HepG2 (cell line): ENCODE measurements around the gene PAXIP1. TPM values are rescaled to one million over a fixed set of nuclear protein-coding genes. Genes with fewer than 3 reads are reported as not detected.

Experiments used
- ATAC-seq: fragments of 200-7000 bp; cut with Tn5 transposase; 3 replicates; pipeline ENCODE4 v1.9.1; 2020; ENCODE audit warnings: mild to moderate bottlenecking, moderate library complexity
- BruUV-seq: library from RNA; stranded (reverse); fragments of 400-500 nt; replicated peaks from 2 replicates; lab custom pipeline; 2021; lab: Mats Ljungman, UMichigan
- CTCF ChIA-PET: fragments of 300-600 bp; formaldehyde crosslinking; extraction: SDS; loops from one replicate; lab custom pipeline; 2021; ENCODE audit warnings: low total read pairs, inconsistent platforms, low intra/inter-chr PET ratio; lab: Yijun Ruan, JAX
- POLR2A ChIA-PET: fragments of 350-600 bp; sonication (Branson Sonifier 250); formaldehyde crosslinking; loops from one replicate; lab custom pipeline; 2020; ENCODE audit warnings: antibody characterized with exemption, inconsistent platforms; lab: Yijun Ruan, JAX
- DNase-seq: peaks from one replicate; pipeline ENCODE4 v3.0.0-alpha.2; 2015; ENCODE audit warnings: low spot score
- FAIRE-seq: peaks from 3 replicates; lab custom pipeline; 2011; peaks lifted over from hg19 to GRCh38; lab: Jason Lieb, UNC
- H2AFZ ChIP-seq: one replicate; pipeline ENCODE4 v1.6.1; 2011; ENCODE audit warnings: low read length, inconsistent platforms
- H3K27ac ChIP-seq: fragments of 300-600 bp; 3 replicates; pipeline ENCODE4 v1.8.0; 2011; ENCODE audit warnings: mixed run types, mild to moderate bottlenecking, mixed read lengths, low read length, inconsistent platforms; ENCODE audit not compliant: insufficient read depth; ENCODE audit errors: extremely low read length
- H3K27me3 ChIP-seq, 2 experiments: fragments of 200-600 bp in 1 of 2; 2 replicates in 1 of 2; 3 replicates in 1 of 2; pipeline versions ENCODE4 v1.6.0 to v1.8.0; 2011; ENCODE audit warnings: low read length in 2 of 2, mild to moderate bottlenecking in 2 of 2, moderate library complexity in 2 of 2, inconsistent platforms in 1 of 2; ENCODE audit not compliant: insufficient read depth in 2 of 2, control insufficient read depth in 1 of 2
- H3K36me3 ChIP-seq, 2 experiments: fragments of 200-600 bp in 1 of 2; replicated peaks in 1 of 2; 2 replicates in 1 of 2; 3 replicates in 1 of 2; pipeline versions ENCODE4 v1.5.1 to v1.8.0; 2011; ENCODE audit warnings: low read length in 2 of 2, inconsistent platforms in 1 of 2; ENCODE audit not compliant: insufficient read depth in 2 of 2, control insufficient read depth in 1 of 2
- H3K4me1 ChIP-seq: 2 replicates; pipeline ENCODE4 v1.5.1; 2012; ENCODE audit warnings: low read length, inconsistent platforms; ENCODE audit not compliant: insufficient read depth
- H3K4me2 ChIP-seq: 2 replicates; pipeline ENCODE4 v1.6.0; 2011; ENCODE audit warnings: low read depth, low read length, inconsistent platforms
- H3K4me3 ChIP-seq, 3 experiments: fragments of 200-600 bp in 1 of 3; sonication (generic), shearing (Covaris generic) in 1 of 3; replicated peaks in 1 of 3; 2 replicates each; pipeline ENCODE4 v1.5.1; 2011 to 2016; ENCODE audit warnings: low read length in 3 of 3, inconsistent platforms in 2 of 3, low read depth in 2 of 3, mild to moderate bottlenecking in 2 of 3, control low read depth in 1 of 3, mixed read lengths in 1 of 3; ENCODE audit not compliant: insufficient read depth in 1 of 3
- H3K79me2 ChIP-seq: one replicate; pipeline ENCODE4 v1.6.1; 2011; ENCODE audit warnings: low read length, inconsistent platforms; ENCODE audit not compliant: insufficient read depth
- H3K9ac ChIP-seq: 2 replicates; pipeline ENCODE4 v1.6.0; 2011; ENCODE audit warnings: mild to moderate bottlenecking, low read depth, low read length, inconsistent platforms; ENCODE audit not compliant: insufficient read depth
- H3K9me3 ChIP-seq: 2 replicates; pipeline ENCODE4 v1.5.1; 2012; ENCODE audit warnings: mild to moderate bottlenecking, low read length
- H4K20me1 ChIP-seq: 2 replicates; pipeline ENCODE4 v1.6.0; 2011; ENCODE audit warnings: inconsistent platforms, mild to moderate bottlenecking, low read length, moderate library complexity; ENCODE audit not compliant: insufficient read depth
- ARID4A ChIP-seq: sonication (generic); formaldehyde crosslinking; IDR thresholded peaks from 2 replicates; pipeline ENCODE4 v1.5.0; 2020; ENCODE audit warnings: mild to moderate bottlenecking, missing genetic modification reagents, borderline replicate concordance
- BHLHE40 ChIP-seq: IDR thresholded peaks from 2 replicates; pipeline ENCODE4 v1.6.1; 2011; ENCODE audit warnings: low read length, improper control_type of control experiment
- CREB1 ChIP-seq, 2 experiments: fragments of 450-650 bp in 1 of 2; IDR thresholded peaks; 2 replicates each; pipeline ENCODE4 v1.6.1; 2016 to 2017; ENCODE audit warnings: control low read depth in 1 of 2, mild to moderate bottlenecking in 1 of 2, missing compliant biosample characterization in 1 of 2, missing genetic modification characterization in 1 of 2
- CTCF ChIP-seq: sonication (generic); formaldehyde crosslinking; IDR thresholded peaks from 2 replicates; pipeline ENCODE4 v1.5.0; 2020; ENCODE audit warnings: mild to moderate bottlenecking, missing genetic modification reagents, moderate library complexity
- FOXA1 ChIP-seq, 2 experiments: fragments of 450-650 bp in 1 of 2; sonication (generic) in 1 of 2; formaldehyde crosslinking in 1 of 2; IDR thresholded peaks; 2 replicates each; pipeline versions ENCODE4 v1.4.0 to v1.6.1; 2016 to 2020; ENCODE audit warnings: missing genetic modification reagents in 1 of 2
- KDM5A ChIP-seq: fragments of 200-600 bp; sonication (generic); IDR thresholded peaks from 2 replicates; pipeline ENCODE4 v1.7.0; 2018; ENCODE audit warnings: antibody characterized with exemption, mild to moderate bottlenecking, low read length, borderline replicate concordance
- NAIF1 ChIP-seq: sonication (generic); formaldehyde crosslinking; IDR thresholded peaks from 2 replicates; pipeline ENCODE4 v1.5.0; 2020; ENCODE audit warnings: mild to moderate bottlenecking, missing genetic modification reagents, borderline replicate concordance
- NCOA5 ChIP-seq: sonication (generic); formaldehyde crosslinking; IDR thresholded peaks from 2 replicates; pipeline ENCODE4 v1.4.0; 2020; ENCODE audit warnings: missing genetic modification reagents
- NR2F1 ChIP-seq, 2 experiments: fragments of 450-650 bp in 1 of 2; formaldehyde crosslinking in 1 of 2; IDR thresholded peaks; 2 replicates each; pipeline versions ENCODE4 v1.5.0 to v1.6.1; 2016 to 2020; ENCODE audit warnings: mild to moderate bottlenecking in 1 of 2, missing compliant biosample characterization in 1 of 2, missing genetic modification reagents in 1 of 2, moderate library complexity in 1 of 2
- RBM39 ChIP-seq: fragments of 200-400 bp; formaldehyde crosslinking; IDR thresholded peaks from one replicate; pipeline ENCODE4 v1.6.1; 2018; ENCODE audit warnings: antibody characterized with exemption, mild to moderate bottlenecking, low read depth, low read length; ENCODE audit not compliant: poor library complexity, severe bottlenecking
- SCMH1 ChIP-seq: sonication (generic); formaldehyde crosslinking; IDR thresholded peaks from 2 replicates; pipeline ENCODE4 v1.9.0; 2021; ENCODE audit warnings: missing genetic modification reagents, mild to moderate bottlenecking, borderline replicate concordance
- SMC3 ChIP-seq: IDR thresholded peaks from 2 replicates; pipeline ENCODE4 v1.6.1; 2011; ENCODE audit warnings: low read length, improper control_type of control experiment
- THAP11 ChIP-seq: IDR thresholded peaks from 2 replicates; pipeline ENCODE4 v1.6.1; 2016; ENCODE audit warnings: missing biosample characterization, missing genetic modification reagents
- WIZ ChIP-seq: sonication (generic); formaldehyde crosslinking; IDR thresholded peaks from 2 replicates; pipeline ENCODE4 v1.5.1; 2020; ENCODE audit warnings: mild to moderate bottlenecking, missing genetic modification reagents
- ZNF101 ChIP-seq: sonication (generic); formaldehyde crosslinking; IDR thresholded peaks from 2 replicates; pipeline ENCODE4 v1.4.0; 2020; ENCODE audit warnings: mild to moderate bottlenecking, low read depth, missing genetic modification reagents, borderline replicate concordance
- ZNF160 ChIP-seq: sonication (generic); formaldehyde crosslinking; IDR thresholded peaks from 2 replicates; pipeline ENCODE4 v1.8.0; 2022; ENCODE audit warnings: mild to moderate bottlenecking, inconsistent platforms, missing genetic modification reagents
- WGBS: methylation state at CpG from one replicate; pipeline ENCODE4 v1.1.6; 2017; ENCODE audit warnings: low lambda C conversion rate; 5-methylcytosine and 5-hydroxymethylcytosine counted together
- in situ Hi-C: cut with HindIII; loops from 2 replicates; pipeline ENCODE4 v1.10.0; 2017; ENCODE audit warnings: low pct_unique_long_range_greater_than_20kb; ENCODE audit not compliant: extremely low pct_ligation_motif_present
- intact Hi-C: fragments of 100-400 bp; cut with micrococcal nuclease; formaldehyde crosslinking; loops from one replicate; pipeline ENCODE4 v1.10.0; 2022; ENCODE audit not compliant: unreplicated experiment
- polyA plus RNA-seq, 8 experiments: library from polyadenylated mRNA; depleted of rRNA in 3 of 8; stranded (reverse) in 7 of 8; unstranded in 1 of 8; fragments of >200 nt; fragmentation: Illumina TruSeq in 4 of 8; extraction: Trizol in 4 of 8; gene quantifications; 2 replicates each; pipeline versions ENCODE4 v1.2.1 to v1.2.3, GENCODE V29; 2011 to 2016; ENCODE audit warnings: low read depth in 4 of 8, missing spikeins in 1 of 8, mixed read lengths in 1 of 8; ENCODE audit not compliant: insufficient read depth in 1 of 8
- total RNA-seq, 5 experiments: library from RNA; depleted of rRNA; stranded (reverse); fragments of >200 nt; fragmentation: Illumina TruSeq; extraction: Trizol; gene quantifications; 2 replicates each; pipeline ENCODE4 v1.2.3, GENCODE V29; 2016; ENCODE audit warnings: low read depth in 1 of 5
- TF ChIP-seq, protein P1 (sequence below): sonication (generic); formaldehyde crosslinking; IDR thresholded peaks from 2 replicates; pipeline ENCODE4 v1.4.0; 2020; ENCODE audit warnings: mild to moderate bottlenecking, missing genetic modification reagents

PAXIP1 gene
- total and polyA plus RNA-seq, 2 of the 13 experiments (the other 11 are each of a cell fraction or from before 2014, with no cell fraction given) = 11.6 to 16.2 TPM

DNA sequence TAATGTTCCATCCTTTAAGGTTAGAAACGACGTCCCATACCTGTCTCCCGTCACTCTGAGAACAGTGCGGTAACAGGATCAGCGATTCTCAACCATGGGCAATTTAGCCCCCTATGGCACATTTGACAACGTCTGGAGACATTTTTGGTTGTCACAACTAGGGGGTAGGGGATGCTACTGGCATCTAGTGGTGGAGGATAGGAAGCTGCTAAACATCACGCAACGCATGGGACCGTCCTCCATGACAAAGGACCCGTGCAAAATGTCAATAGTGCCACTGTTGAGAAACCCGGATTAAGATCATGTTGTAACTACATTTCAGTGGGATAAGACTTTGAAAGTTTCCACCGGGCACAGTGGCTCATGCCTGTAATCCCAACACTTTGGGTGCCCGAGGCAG lies 5.0 kb upstream of the PAXIP1 start:
- no peaks in the 10 kb centered on the region for H4K20me1 ChIP-seq
- H3K4me3 ChIP-seq = no peak overlapping the region
- peaks cover 11% of the 10 kb centered on the region for H3K79me2 ChIP-seq
- H3K9me3 ChIP-seq = no peaks in the 10 kb centered on the region
- in situ Hi-C loops = no loop called here
- CTCF ChIA-PET = interaction anchor here (0.6 to 1.7 kb wide), 2 partner anchors 80 to 81 kb away, joined by 3 to 6 read pairs; no protein-coding TSS in a partner anchor
- no TSS peak for BruUV-seq
- no peak overlapping the region for H3K9ac ChIP-seq
- H3K4me2 ChIP-seq = no peak overlapping the region
- peak; percentile 15 for FAIRE-seq
- H3K27ac ChIP-seq = no peak overlapping the region
- ATAC-seq = peak; percentile 11; the same call in 1 of the 3 replicates
- POLR2A ChIA-PET = no interaction called here
- intact Hi-C loops = loop anchor here (1.0 to 2.0 kb wide), 2 partner anchors 47 to 80 kb away; no protein-coding TSS in a partner anchor
- 73% methylated on average over 11 of the region's 13 CpGs for WGBS
- H3K27me3 ChIP-seq = peaks cover 0 to under 1% of the 10 kb centered on the region in 2 experiments; a peak in 1 of 5 replicates
- H3K4me1 ChIP-seq = peaks cover 7% of the 10 kb centered on the region
- no peaks in the 10 kb centered on the region; a peak in 1 of 5 replicates for H3K36me3 ChIP-seq
- H2AFZ ChIP-seq = no peak overlapping the region
- DNase-seq = peak; percentile 56
- TF ChIP-seq NCOA5 (CRISPR knock-in tag) (no peak), CTCF (CRISPR knock-in tag) (peak; percentile 50), NAIF1 (no peak), SCMH1 (CRISPR knock-in tag) (no peak), RBM39 (no peak), ARID4A (no peak), WIZ (CRISPR knock-in tag) (no peak), SMC3 (peak; percentile 32; the same call in 1 of the 2 replicates), NR2F1 (CRISPR knock-in tag; IDR thresholded peaks at IDR 0.05) (no peak), THAP11 (CRISPR knock-in tag) (no peak), ZNF101 (CRISPR knock-in tag) (no peak), FOXA1 (IDR thresholded peaks at IDR 0.05) (no peak), FOXA1 (CRISPR knock-in tag; IDR thresholded peaks at IDR 0.05) (peak; percentile 53), CREB1 (IDR thresholded peaks at IDR 0.05) (no peak), CREB1 (CRISPR knock-in tag; IDR thresholded peaks at IDR 0.05) (no peak), ZNF160 (CRISPR knock-in tag) (no peak), BHLHE40 (peak; percentile 27; the same call in 1 of the 2 replicates), KDM5A (no peak)
- TF ChIP-seq, protein P1, sequence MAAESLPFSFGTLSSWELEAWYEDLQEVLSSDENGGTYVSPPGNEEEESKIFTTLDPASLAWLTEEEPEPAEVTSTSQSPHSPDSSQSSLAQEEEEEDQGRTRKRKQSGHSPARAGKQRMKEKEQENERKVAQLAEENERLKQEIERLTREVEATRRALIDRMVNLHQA = no peak
